Measurements from ENCODE around the gene MAML1. TPM values are rescaled to one million over a fixed set of nuclear protein-coding genes. Genes with fewer than 3 reads are reported as not detected.
A peak's percentile ranks its signal among the peaks of the same experiment; 100 is the strongest.

Gene MAML1
- total and polyA plus RNA-seq, 4 donors: 2.2 to 7.6 (median 6.3) TPM

- TF ChIP-seq ZBTB33 (IDR thresholded peaks at IDR 0.05): no peak
- no peak for TF ChIP-seq FOXA1 (IDR thresholded peaks at IDR 0.05)
- peak; percentile 84 for TF ChIP-seq REST (IDR thresholded peaks at IDR 0.05)
- peak; percentile 56 for TF ChIP-seq TAF1 (conservative IDR thresholded peaks at IDR 0.05)
- TF ChIP-seq HNF4G (IDR thresholded peaks at IDR 0.05): no peak
- TF ChIP-seq ATF3 (IDR thresholded peaks at IDR 0.05): no peak
- peak; percentile 7 for TF ChIP-seq MAX (IDR thresholded peaks at IDR 0.05)
- TF ChIP-seq EGR1 (IDR thresholded peaks at IDR 0.05; ENCODE audit: low read depth in 2 of 2): peak in 1 of 2 donors; percentile 11
- TF ChIP-seq CTCF (IDR thresholded peaks at IDR 0.05; ENCODE audit: low read depth, low read length, missing input control): no peak
- TF ChIP-seq JUND (IDR thresholded peaks at IDR 0.05): no peak
- no peak for TF ChIP-seq HNF4A (conservative IDR thresholded peaks at IDR 0.05)
- peak in 1 of 2 donors; percentile 7 for TF ChIP-seq RAD21 (IDR thresholded peaks at IDR 0.05)
- peak; percentile 61 to 87 for TF ChIP-seq GABPA (IDR thresholded peaks at IDR 0.05 in 1 of 2, conservative IDR thresholded peaks at IDR 0.05 in 1 of 2)
- TF ChIP-seq YY1 (IDR thresholded peaks at IDR 0.05): peak; percentile 91
- TF ChIP-seq FOXA2 (IDR thresholded peaks at IDR 0.05): no peak
- peak; percentile 97 for TF ChIP-seq SP1 (IDR thresholded peaks at IDR 0.05)
- peak; percentile 25 to 28 for TF ChIP-seq RXRA (IDR thresholded peaks at IDR 0.05)
- no peak for TF ChIP-seq NR2F2 (IDR thresholded peaks at IDR 0.05)
These were observed 34.4 kb upstream of the MAML1 start for GRCh38 chr5:179697993-179698934.

More at GRCh38 chr5:179697993-179698934, 34.4 kb upstream of the MAML1 start:
- Histone ChIP-seq H3K9me3 (ENCODE audit: control insufficient read depth in 4 of 4, low read length in 3 of 4) (no peaks in the 10 kb centered on the region), H3K4me1 (ENCODE audit: control insufficient read depth in 4 of 4, insufficient read depth in 4 of 4, low read length in 3 of 4) (peaks cover 3 to 29% (median 11%) of the 10 kb centered on the region in 4 donors), H3K36me3 (ENCODE audit: control insufficient read depth in 4 of 4, insufficient read depth in 3 of 4, low read depth in 1 of 4, low read length in 3 of 4) (peaks cover 0 to 6% (median under 1%) of the 10 kb centered on the region in 4 donors), H3K27ac (ENCODE audit: low read depth in 1 of 2, low read length in 2 of 2) (peak overlapping the region; percentile 97 to 98), H3K27me3 (ENCODE audit: control insufficient read depth in 4 of 4, insufficient read depth in 4 of 4, low read length in 3 of 4) (no peaks in the 10 kb centered on the region), H3K9ac (ENCODE audit: low read depth in 1 of 2, low read length in 2 of 2) (peak overlapping the region; percentile 81 to 95), H3K4me3 (ENCODE audit: low read depth in 1 of 3, low read length in 3 of 3) (peak overlapping the region; percentile 73 to 87 (median 85))
- 1% methylated on average over 72 of the region's 72 CpGs for WGBS
- peak; percentile 98 for DNase-seq (ENCODE audit: low spot score)
